ENCODE results near the gene ANKRD13A. TPM values are rescaled to one million over a fixed set of nuclear protein-coding genes. Genes with fewer than 3 reads are reported as not detected.
"Not testable (repeated sequence)": the region's sequence is repeated elsewhere in the genome, so short reads cannot be mapped to it uniquely, and the experiment has no call there.

The ANKRD13A gene
- total and polyA plus RNA-seq, 2 donors (not counting 1 experiment from before 2014, with no cell fraction given), result 150 to 185 TPM

GRCh38 chr12:110050927-110051326 is 51.7 kb downstream of the ANKRD13A start:
- ATAC-seq (ENCODE audit: low read depth), result no peak
- Histone ChIP-seq H3K79me2 (ENCODE audit: control insufficient read depth, insufficient read depth, low read length) (peaks cover 25% of the 10 kb centered on the region), H3K27me3 (replicated peaks in 1 of 4; ENCODE audit: control extremely low read depth in 1 of 4, control insufficient read depth in 3 of 4, insufficient read depth in 4 of 4, low read length in 3 of 4) (no peaks in the 10 kb centered on the region), H2AFZ (ENCODE audit: insufficient read depth, low read depth, low read length, poor library complexity, severe bottlenecking) (peak overlapping the region; percentile 18), H3K36me3 (replicated peaks in 1 of 2; ENCODE audit: control extremely low read depth in 1 of 2, control insufficient read depth in 1 of 2, extremely low read depth in 1 of 2, insufficient read depth in 2 of 2, low read length in 1 of 2) (no peaks in the 10 kb centered on the region), H3K4me3 (ENCODE audit: control extremely low read depth in 1 of 5, extremely low read depth in 1 of 5, insufficient read depth in 1 of 5, low read depth in 2 of 5, low read length in 4 of 5) (no peak overlapping the region), H4K20me1 (ENCODE audit: control insufficient read depth, insufficient read depth, low read length, poor library complexity, severe bottlenecking) (no peaks in the 10 kb centered on the region), H3K27ac (ENCODE audit: low read length in 2 of 2) (no peak overlapping the region), H3K4me2 (replicated peaks; ENCODE audit: low read depth, low read length, poor library complexity, severe bottlenecking) (peak overlapping the region; percentile 23), H3K4me1 (ENCODE audit: control insufficient read depth in 2 of 2, insufficient read depth in 2 of 2, low read length in 2 of 2) (peaks cover 23 to 43% of the 10 kb centered on the region in 2 donors), H3K9me3 (ENCODE audit: control extremely low read depth in 1 of 3, control insufficient read depth in 2 of 3, insufficient read depth in 1 of 3, low read length in 2 of 3) (no peaks in the 10 kb centered on the region), H3K9ac (ENCODE audit: low read length) (no peak overlapping the region)
- Mint-ChIP-seq H3K9me3 (ENCODE audit: insufficient read depth) (no peaks in the 10 kb centered on the region), H3K4me3 (peak overlapping the region; percentile 3), H3K27me3 (no peaks in the 10 kb centered on the region), H3K27ac (peak overlapping the region; percentile 51), H3K4me1 (peaks cover 42% of the 10 kb centered on the region)
- WGBS (ENCODE audit: insufficient coverage), result 0% methylated on average over 1 of the region's 6 CpGs
- ChIA-PET CTCF (no interaction called here), POLR2A (no interaction called here)
- TF ChIP-seq EZH2 (IDR thresholded peaks at IDR 0.05; ENCODE audit: borderline replicate concordance, insufficient read depth, low read depth, low read length, poor library complexity, severe bottlenecking), result no peak
- intact Hi-C loops (cut with micrococcal nuclease), result no loop called here
- no peak for DNase-seq

- H3K4me2 ChIP-seq (replicated peaks; ENCODE audit: low read depth, low read length, poor library complexity, severe bottlenecking), result not testable (repeated sequence)
These were observed 56.4 kb downstream of the ANKRD13A start for GRCh38 chr12:110055375-110056352.

GRCh38 chr12:110056643-110057042 is 57.4 kb downstream of the ANKRD13A start:
- DNase-seq; ATAC-seq (ENCODE audit: low read depth); H3K79me2 ChIP-seq (ENCODE audit: control insufficient read depth, insufficient read depth, low read length); H3K4me2 ChIP-seq (replicated peaks; ENCODE audit: low read depth, low read length, poor library complexity, severe bottlenecking); H3K9ac ChIP-seq (ENCODE audit: low read length); H4K20me1 ChIP-seq (ENCODE audit: control insufficient read depth, insufficient read depth, low read length, poor library complexity, severe bottlenecking); H3K4me3 Mint-ChIP-seq; H3K9me3 ChIP-seq (ENCODE audit: control extremely low read depth in 1 of 3, control insufficient read depth in 2 of 3, insufficient read depth in 1 of 3, low read length in 2 of 3); H3K4me1 Mint-ChIP-seq; H3K27me3 ChIP-seq (replicated peaks in 1 of 4; ENCODE audit: control extremely low read depth in 1 of 4, control insufficient read depth in 3 of 4, insufficient read depth in 4 of 4, low read length in 3 of 4); POLR2A ChIA-PET; intact Hi-C loops (cut with micrococcal nuclease); H3K27ac Mint-ChIP-seq; H3K4me3 ChIP-seq (ENCODE audit: control extremely low read depth in 1 of 5, extremely low read depth in 1 of 5, insufficient read depth in 1 of 5, low read depth in 2 of 5, low read length in 4 of 5); H3K27me3 Mint-ChIP-seq; H2AFZ ChIP-seq (ENCODE audit: insufficient read depth, low read depth, low read length, poor library complexity, severe bottlenecking); H3K9me3 Mint-ChIP-seq (ENCODE audit: insufficient read depth); H3K27ac ChIP-seq (ENCODE audit: low read length in 2 of 2); H3K36me3 ChIP-seq (replicated peaks in 1 of 2; ENCODE audit: control extremely low read depth in 1 of 2, control insufficient read depth in 1 of 2, extremely low read depth in 1 of 2, insufficient read depth in 2 of 2, low read length in 1 of 2); H3K4me1 ChIP-seq (ENCODE audit: control insufficient read depth in 2 of 2, insufficient read depth in 2 of 2, low read length in 2 of 2): not testable (repeated sequence)
- no CpG with 5 or more reads among the region's 3 CpGs for WGBS (ENCODE audit: insufficient coverage)
- CTCF ChIA-PET, result interaction anchor here (0.6 kb wide), 1 partner anchor 401 kb away, joined by 3 read pairs; no protein-coding TSS in a partner anchor

More at GRCh38 chr12:110055375-110056352, 56.4 kb downstream of the ANKRD13A start:
- H3K79me2 ChIP-seq (ENCODE audit: control insufficient read depth, insufficient read depth, low read length); H3K4me3 Mint-ChIP-seq; H3K27ac ChIP-seq (ENCODE audit: low read length in 2 of 2); H3K9me3 ChIP-seq (ENCODE audit: control extremely low read depth in 1 of 3, control insufficient read depth in 2 of 3, insufficient read depth in 1 of 3, low read length in 2 of 3); H3K27ac Mint-ChIP-seq; intact Hi-C loops (cut with micrococcal nuclease); H3K4me1 ChIP-seq (ENCODE audit: control insufficient read depth in 2 of 2, insufficient read depth in 2 of 2, low read length in 2 of 2); H3K4me3 ChIP-seq (ENCODE audit: control extremely low read depth in 1 of 5, extremely low read depth in 1 of 5, insufficient read depth in 1 of 5, low read depth in 2 of 5, low read length in 4 of 5); H3K27me3 Mint-ChIP-seq; H3K9ac ChIP-seq (ENCODE audit: low read length); H3K36me3 ChIP-seq (replicated peaks in 1 of 2; ENCODE audit: control extremely low read depth in 1 of 2, control insufficient read depth in 1 of 2, extremely low read depth in 1 of 2, insufficient read depth in 2 of 2, low read length in 1 of 2); H2AFZ ChIP-seq (ENCODE audit: insufficient read depth, low read depth, low read length, poor library complexity, severe bottlenecking); ATAC-seq (ENCODE audit: low read depth); H3K27me3 ChIP-seq (replicated peaks in 1 of 4; ENCODE audit: control extremely low read depth in 1 of 4, control insufficient read depth in 3 of 4, insufficient read depth in 4 of 4, low read length in 3 of 4); H3K4me1 Mint-ChIP-seq; H3K9me3 Mint-ChIP-seq (ENCODE audit: insufficient read depth); DNase-seq; H4K20me1 ChIP-seq (ENCODE audit: control insufficient read depth, insufficient read depth, low read length, poor library complexity, severe bottlenecking): not testable (repeated sequence)
- ChIA-PET CTCF (interaction anchor here (0.6 kb wide), 2 partner anchors 213 to 402 kb away, joined by 3 to 4 read pairs; no protein-coding TSS in a partner anchor), POLR2A (interaction anchor here (0.7 kb wide), 1 partner anchor 368 kb away, joined by 10 read pairs; no protein-coding TSS in a partner anchor)
- 35% methylated on average over 2 of the region's 11 CpGs for WGBS (ENCODE audit: insufficient coverage)
